ENCODE results near the gene FBXO39. TPM values are rescaled to one million over a fixed set of nuclear protein-coding genes. Genes with fewer than 3 reads are reported as not detected.

The FBXO39 gene
- total and polyA plus RNA-seq, 2 donors (not counting 1 experiment from before 2014, with no cell fraction given), result 0.13 TPM; not detected in 1

DNA sequence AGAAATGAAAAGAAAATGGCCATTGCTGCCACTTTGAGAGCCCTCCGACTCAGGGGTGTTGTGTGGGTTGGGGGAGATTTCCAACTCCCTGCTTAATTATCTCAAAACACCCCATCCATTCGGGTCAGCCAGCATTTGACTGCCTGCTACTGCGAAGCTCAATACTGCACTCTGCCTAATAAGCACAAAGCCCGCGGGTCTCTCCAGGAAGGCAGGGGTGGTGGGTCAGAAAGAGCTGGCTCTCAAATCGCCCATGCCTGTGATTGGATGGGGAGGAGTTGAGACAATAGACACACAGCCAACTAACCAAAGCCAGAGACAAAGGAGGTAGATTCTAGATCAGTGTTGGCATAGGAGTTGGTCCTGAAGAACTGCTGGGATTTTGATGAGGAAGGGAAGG, 22.5 kb upstream of the FBXO39 start:
- CTCF ChIA-PET, result no interaction called here
- H3K4me3 Mint-ChIP-seq, result peak overlapping the region; percentile 42
- peaks cover 0 to 8% of the 10 kb centered on the region in 2 experiments for H3K36me3 ChIP-seq (replicated peaks in 1 of 2; ENCODE audit: control extremely low read depth in 1 of 2, control insufficient read depth in 1 of 2, extremely low read depth in 1 of 2, insufficient read depth in 2 of 2, low read length in 1 of 2)
- no peaks in the 10 kb centered on the region for H3K9me3 Mint-ChIP-seq (ENCODE audit: insufficient read depth)
- intact Hi-C loops (cut with micrococcal nuclease), result no loop called here
- H3K4me1 ChIP-seq (ENCODE audit: control insufficient read depth in 2 of 2, insufficient read depth in 2 of 2, low read length in 2 of 2), result peaks cover 9 to 32% of the 10 kb centered on the region in 2 donors
- no peaks in the 10 kb centered on the region for H3K27me3 ChIP-seq (replicated peaks in 1 of 4; ENCODE audit: control extremely low read depth in 1 of 4, control insufficient read depth in 3 of 4, insufficient read depth in 4 of 4, low read length in 3 of 4)
- H3K9ac ChIP-seq (ENCODE audit: low read length), result no peak overlapping the region
- H2AFZ ChIP-seq (ENCODE audit: insufficient read depth, low read depth, low read length, poor library complexity, severe bottlenecking), result peak overlapping the region; percentile 66
- DNase-seq, result no peak
- ATAC-seq (ENCODE audit: low read depth), result no peak
- WGBS (ENCODE audit: insufficient coverage), result 100% methylated on average over 3 of the region's 6 CpGs
- H3K4me1 Mint-ChIP-seq, result peaks cover 32% of the 10 kb centered on the region
- H4K20me1 ChIP-seq (ENCODE audit: control insufficient read depth, insufficient read depth, low read length, poor library complexity, severe bottlenecking), result no peaks in the 10 kb centered on the region
- no peak overlapping the region for H3K27ac ChIP-seq (ENCODE audit: low read length in 2 of 2)
- H3K9me3 ChIP-seq (ENCODE audit: control extremely low read depth in 1 of 3, control insufficient read depth in 2 of 3, insufficient read depth in 1 of 3, low read length in 2 of 3), result no peaks in the 10 kb centered on the region
- H3K4me3 ChIP-seq (ENCODE audit: control extremely low read depth in 1 of 5, extremely low read depth in 1 of 5, insufficient read depth in 1 of 5, low read depth in 2 of 5, low read length in 4 of 5), result no peak overlapping the region
- POLR2A ChIA-PET, result no interaction called here
- H3K27me3 Mint-ChIP-seq, result peaks cover 2% of the 10 kb centered on the region
- TF ChIP-seq, protein P1, sequence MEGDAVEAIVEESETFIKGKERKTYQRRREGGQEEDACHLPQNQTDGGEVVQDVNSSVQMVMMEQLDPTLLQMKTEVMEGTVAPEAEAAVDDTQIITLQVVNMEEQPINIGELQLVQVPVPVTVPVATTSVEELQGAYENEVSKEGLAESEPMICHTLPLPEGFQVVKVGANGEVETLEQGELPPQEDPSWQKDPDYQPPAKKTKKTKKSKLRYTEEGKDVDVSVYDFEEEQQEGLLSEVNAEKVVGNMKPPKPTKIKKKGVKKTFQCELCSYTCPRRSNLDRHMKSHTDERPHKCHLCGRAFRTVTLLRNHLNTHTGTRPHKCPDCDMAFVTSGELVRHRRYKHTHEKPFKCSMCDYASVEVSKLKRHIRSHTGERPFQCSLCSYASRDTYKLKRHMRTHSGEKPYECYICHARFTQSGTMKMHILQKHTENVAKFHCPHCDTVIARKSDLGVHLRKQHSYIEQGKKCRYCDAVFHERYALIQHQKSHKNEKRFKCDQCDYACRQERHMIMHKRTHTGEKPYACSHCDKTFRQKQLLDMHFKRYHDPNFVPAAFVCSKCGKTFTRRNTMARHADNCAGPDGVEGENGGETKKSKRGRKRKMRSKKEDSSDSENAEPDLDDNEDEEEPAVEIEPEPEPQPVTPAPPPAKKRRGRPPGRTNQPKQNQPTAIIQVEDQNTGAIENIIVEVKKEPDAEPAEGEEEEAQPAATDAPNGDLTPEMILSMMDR (IDR thresholded peaks at IDR 0.05), result no peak
- no peak for TF ChIP-seq EZH2 (IDR thresholded peaks at IDR 0.05; ENCODE audit: borderline replicate concordance, insufficient read depth, low read depth, low read length, poor library complexity, severe bottlenecking)
- peaks cover 17% of the 10 kb centered on the region for H3K79me2 ChIP-seq (ENCODE audit: control insufficient read depth, insufficient read depth, low read length)
- H3K4me2 ChIP-seq (replicated peaks; ENCODE audit: low read depth, low read length, poor library complexity, severe bottlenecking), result no peak overlapping the region
- H3K27ac Mint-ChIP-seq, result peak overlapping the region; percentile 42

DNA sequence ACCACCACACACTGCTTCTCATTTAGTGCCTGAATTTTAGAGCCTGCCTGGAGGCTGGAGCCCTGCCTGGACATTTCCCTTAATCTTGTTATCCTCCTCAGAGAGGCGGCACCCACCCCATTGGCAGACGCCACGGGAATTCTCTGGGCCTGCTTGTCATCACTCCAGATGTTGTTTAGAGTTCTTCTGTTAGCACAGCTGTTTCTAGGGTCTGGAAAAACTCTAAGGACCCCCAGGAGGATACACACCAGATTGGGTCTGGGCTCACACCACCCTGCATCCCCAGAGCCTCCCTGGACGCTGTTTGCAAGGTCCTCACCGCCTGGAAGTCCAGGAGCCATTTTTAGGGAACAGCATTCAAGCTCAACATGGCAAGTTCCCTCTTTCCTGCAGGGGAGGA, 20.7 kb upstream of the FBXO39 start:
- Histone ChIP-seq H3K4me3 (ENCODE audit: control extremely low read depth in 1 of 5, extremely low read depth in 1 of 5, insufficient read depth in 1 of 5, low read depth in 2 of 5, low read length in 4 of 5) (peak overlapping the region in 4 of 5 experiments; percentile 75 to 90 (median 86)), H3K36me3 (replicated peaks in 1 of 2; ENCODE audit: control extremely low read depth in 1 of 2, control insufficient read depth in 1 of 2, extremely low read depth in 1 of 2, insufficient read depth in 2 of 2, low read length in 1 of 2) (peaks cover 1 to 21% of the 10 kb centered on the region in 2 experiments), H4K20me1 (ENCODE audit: control insufficient read depth, insufficient read depth, low read length, poor library complexity, severe bottlenecking) (no peaks in the 10 kb centered on the region), H2AFZ (ENCODE audit: insufficient read depth, low read depth, low read length, poor library complexity, severe bottlenecking) (peak overlapping the region; percentile 93), H3K4me2 (replicated peaks; ENCODE audit: low read depth, low read length, poor library complexity, severe bottlenecking) (peak overlapping the region; percentile 94), H3K79me2 (ENCODE audit: control insufficient read depth, insufficient read depth, low read length) (peaks cover 21% of the 10 kb centered on the region), H3K27me3 (replicated peaks in 1 of 4; ENCODE audit: control extremely low read depth in 1 of 4, control insufficient read depth in 3 of 4, insufficient read depth in 4 of 4, low read length in 3 of 4) (no peaks in the 10 kb centered on the region), H3K27ac (ENCODE audit: low read length in 2 of 2) (peak overlapping the region; percentile 83), H3K9me3 (ENCODE audit: control extremely low read depth in 1 of 3, control insufficient read depth in 2 of 3, insufficient read depth in 1 of 3, low read length in 2 of 3) (no peaks in the 10 kb centered on the region), H3K9ac (ENCODE audit: low read length) (peak overlapping the region; percentile 71), H3K4me1 (ENCODE audit: control insufficient read depth in 2 of 2, insufficient read depth in 2 of 2, low read length in 2 of 2) (peaks cover 9 to 32% of the 10 kb centered on the region in 2 donors)
- CTCF ChIA-PET, result no interaction called here
- Mint-ChIP-seq H3K27me3 (no peaks in the 10 kb centered on the region), H3K4me3 (peak overlapping the region; percentile 95), H3K9me3 (ENCODE audit: insufficient read depth) (no peaks in the 10 kb centered on the region), H3K27ac (peak overlapping the region; percentile 88), H3K4me1 (peaks cover 32% of the 10 kb centered on the region)
- TF ChIP-seq, protein P1 (IDR thresholded peaks at IDR 0.05), result no peak
- no peak for TF ChIP-seq EZH2 (IDR thresholded peaks at IDR 0.05; ENCODE audit: borderline replicate concordance, insufficient read depth, low read depth, low read length, poor library complexity, severe bottlenecking)
- POLR2A ChIA-PET, result no interaction called here
- 90% methylated on average over 3 of the region's 5 CpGs for WGBS (ENCODE audit: insufficient coverage)
- ATAC-seq (ENCODE audit: low read depth) (no peak), DNase-seq (no peak)
- intact Hi-C loops (cut with micrococcal nuclease), result no loop called here

All from B cell (primary cell).